Trophoblast cell (in vitro differentiated cells and primary cell): ENCODE measurements around the gene ADAMTS14.

Source experiments
- DNase-seq, 2 donors: peaks; one replicate each; pipeline ENCODE4 v3.0.0-alpha.2; 2016
- H2AFZ ChIP-seq: 2 replicates; pipeline ENCODE4 v1.6.1; 2013; ENCODE audit warnings: low read length, moderate library complexity, mild to moderate bottlenecking; ENCODE audit not compliant: insufficient read depth, poor library complexity
- H2AK5ac ChIP-seq: 2 replicates; pipeline ENCODE4 v1.6.1; 2013; ENCODE audit warnings: mild to moderate bottlenecking, low read length
- H2BK120ac ChIP-seq: 2 replicates; pipeline ENCODE4 v1.6.1; 2013; ENCODE audit warnings: low read length, mild to moderate bottlenecking, moderate library complexity; ENCODE audit not compliant: insufficient read depth, poor library complexity
- H2BK12ac ChIP-seq: 2 replicates; pipeline ENCODE4 v1.6.1; 2013; ENCODE audit warnings: mild to moderate bottlenecking, low read length, moderate library complexity
- H2BK5ac ChIP-seq: 2 replicates; pipeline ENCODE4 v1.6.1; 2013; ENCODE audit warnings: low read length, low read depth, moderate library complexity, mild to moderate bottlenecking; ENCODE audit not compliant: poor library complexity
- H3K14ac ChIP-seq: 2 replicates; pipeline ENCODE4 v1.6.1; 2013; ENCODE audit warnings: mild to moderate bottlenecking, low read length
- H3K18ac ChIP-seq: 2 replicates; pipeline ENCODE4 v1.6.1; 2013; ENCODE audit warnings: mild to moderate bottlenecking, low read length
- H3K23ac ChIP-seq: 2 replicates; pipeline ENCODE4 v1.6.1; 2013; ENCODE audit warnings: low read length
- H3K27ac ChIP-seq: 2 replicates; pipeline ENCODE4 v1.5.1; 2013; ENCODE audit warnings: low read depth, mild to moderate bottlenecking, inconsistent platforms, low read length, moderate library complexity
- H3K27me3 ChIP-seq: 2 replicates; pipeline ENCODE4 v1.6.1; 2013; ENCODE audit warnings: inconsistent platforms, mild to moderate bottlenecking, low read length, moderate library complexity; ENCODE audit not compliant: insufficient read depth
- H3K36me3 ChIP-seq, 2 experiments: 1 replicate in 1 of 2; 2 replicates in 1 of 2; pipeline ENCODE4 v1.6.1; 2013; ENCODE audit warnings: low read length in 2 of 2, mild to moderate bottlenecking in 2 of 2, moderate library complexity in 1 of 2; ENCODE audit not compliant: insufficient read depth in 2 of 2, control insufficient read depth in 1 of 2
- H3K4ac ChIP-seq: 2 replicates; pipeline ENCODE4 v1.6.1; 2013; ENCODE audit warnings: low read depth, mild to moderate bottlenecking, low read length, moderate library complexity
- H3K4me1 ChIP-seq, 2 experiments: 1 replicate in 1 of 2; 2 replicates in 1 of 2; pipeline ENCODE4 v1.6.1; 2013; ENCODE audit warnings: low read length in 2 of 2, mild to moderate bottlenecking in 2 of 2, moderate library complexity in 1 of 2; ENCODE audit not compliant: insufficient read depth in 2 of 2, control insufficient read depth in 1 of 2
- H3K4me2 ChIP-seq: 2 replicates; pipeline ENCODE4 v1.6.1; 2013; ENCODE audit warnings: inconsistent platforms, mild to moderate bottlenecking, low read length, moderate library complexity
- H3K4me3 ChIP-seq: 2 replicates; pipeline ENCODE4 v1.5.1; 2013; ENCODE audit warnings: mild to moderate bottlenecking, low read depth, low read length, inconsistent platforms
- H3K79me1 ChIP-seq: one replicate; pipeline ENCODE4 v1.6.1; 2013; ENCODE audit warnings: low read length
- H3K79me2 ChIP-seq: 2 replicates; pipeline ENCODE4 v1.6.1; 2013; ENCODE audit warnings: low read length, mild to moderate bottlenecking; ENCODE audit not compliant: control insufficient read depth, insufficient read depth, poor library complexity
- H3K9ac ChIP-seq: 2 replicates; pipeline ENCODE4 v1.6.1; 2013; ENCODE audit warnings: mild to moderate bottlenecking, low read length
- H3K9me3 ChIP-seq: 2 replicates; pipeline ENCODE4 v1.6.1; 2013; ENCODE audit warnings: low read depth, mild to moderate bottlenecking, control low read depth, inconsistent platforms, low read length; ENCODE audit not compliant: insufficient read depth
- H4K12ac ChIP-seq: 2 replicates; pipeline ENCODE4 v1.6.1; 2013; ENCODE audit warnings: low read depth, mild to moderate bottlenecking, low read length, moderate library complexity
- H4K8ac ChIP-seq: 2 replicates; pipeline ENCODE4 v1.6.1; 2013; ENCODE audit warnings: low read depth, mild to moderate bottlenecking, low read length, moderate library complexity
- H4K91ac ChIP-seq: one replicate; pipeline ENCODE4 v1.6.1; 2013; ENCODE audit warnings: low read depth, mild to moderate bottlenecking, low read length, moderate library complexity
- WGBS: extraction: QIAGEN DNeasy Blood & Tissue Kit; methylation state at CpG from one replicate; pipeline ENCODE4 v1.1.7; 2013; ENCODE audit warnings: missing lambda C conversion rate; ENCODE audit not compliant: insufficient read length, insufficient coverage; ENCODE audit errors: extremely low coverage; 5-methylcytosine and 5-hydroxymethylcytosine counted together

The ADAMTS14 gene

GRCh38 chr10:70748801-70749573 lies 76.7 kb downstream of the ADAMTS14 start:
- no CpG with 5 or more reads among the region's 10 CpGs for WGBS

GRCh38 chr10:70749756-70750155 lies 77.5 kb downstream of the ADAMTS14 start:
- H3K4me1 ChIP-seq = peaks cover 3 to 6% of the 10 kb centered on the region in 2 experiments
- WGBS = no CpG with 5 or more reads among the region's 10 CpGs
- H3K4me3 ChIP-seq = no peak overlapping the region

More at GRCh38 chr10:70748801-70749573, 76.7 kb downstream of the ADAMTS14 start:
- no peak overlapping the region for H3K18ac ChIP-seq
- H2BK12ac ChIP-seq = no peak overlapping the region
- H3K79me1 ChIP-seq = no peaks in the 10 kb centered on the region
- H4K91ac ChIP-seq = no peak overlapping the region
- H3K4me1 ChIP-seq = peaks cover 0 to under 1% of the 10 kb centered on the region in 2 experiments
- H3K4ac ChIP-seq = no peak overlapping the region
- H3K23ac ChIP-seq = no peak overlapping the region
- H3K14ac ChIP-seq = no peak overlapping the region
- no peak overlapping the region for H3K4me2 ChIP-seq
- H4K12ac ChIP-seq = no peak overlapping the region
- no peak overlapping the region for H2BK120ac ChIP-seq
- H3K9me3 ChIP-seq = no peaks in the 10 kb centered on the region
- no peak overlapping the region for H4K8ac ChIP-seq
- H3K4me3 ChIP-seq = no peak overlapping the region
- no peak for DNase-seq
- H2BK5ac ChIP-seq = no peak overlapping the region
- H3K79me2 ChIP-seq = no peaks in the 10 kb centered on the region
- H3K27me3 ChIP-seq = no peaks in the 10 kb centered on the region
- no peak overlapping the region for H2AK5ac ChIP-seq
- no peaks in the 10 kb centered on the region for H3K36me3 ChIP-seq
- no peak overlapping the region for H3K9ac ChIP-seq
- H2AFZ ChIP-seq = no peak overlapping the region
- H3K27ac ChIP-seq = no peak overlapping the region

GRCh38 chr10:70750156-70750703 lies 77.9 kb downstream of the ADAMTS14 start:
- Histone ChIP-seq H3K27me3 (no peaks in the 10 kb centered on the region), H2BK5ac (no peak overlapping the region), H3K27ac (no peak overlapping the region), H3K79me2 (no peaks in the 10 kb centered on the region), H2BK12ac (no peak overlapping the region), H3K4me1 (peaks cover 3 to 6% of the 10 kb centered on the region in 2 experiments), H3K9ac (no peak overlapping the region), H4K91ac (no peak overlapping the region), H3K36me3 (no peaks in the 10 kb centered on the region), H3K4ac (no peak overlapping the region), H3K23ac (no peak overlapping the region), H2BK120ac (no peak overlapping the region), H3K9me3 (no peaks in the 10 kb centered on the region), H3K14ac (no peak overlapping the region), H3K4me3 (no peak overlapping the region), H2AFZ (no peak overlapping the region), H3K18ac (no peak overlapping the region), H4K12ac (no peak overlapping the region), H3K4me2 (no peak overlapping the region), H4K8ac (no peak overlapping the region), H3K79me1 (no peaks in the 10 kb centered on the region), H2AK5ac (no peak overlapping the region)
- WGBS = no CpG with 5 or more reads among the region's 3 CpGs
- no peak for DNase-seq

More at GRCh38 chr10:70749756-70750155, 77.5 kb downstream of the ADAMTS14 start:
- Histone ChIP-seq H3K27me3 (no peaks in the 10 kb centered on the region), H2BK12ac (no peak overlapping the region), H3K23ac (no peak overlapping the region), H3K9me3 (no peaks in the 10 kb centered on the region), H3K4ac (no peak overlapping the region), H4K12ac (no peak overlapping the region), H4K8ac (no peak overlapping the region), H3K79me1 (no peaks in the 10 kb centered on the region), H4K91ac (no peak overlapping the region), H3K14ac (no peak overlapping the region), H3K79me2 (no peaks in the 10 kb centered on the region), H3K9ac (no peak overlapping the region), H2BK120ac (no peak overlapping the region), H2AK5ac (no peak overlapping the region), H2BK5ac (no peak overlapping the region), H3K27ac (no peak overlapping the region), H3K36me3 (no peaks in the 10 kb centered on the region), H2AFZ (no peak overlapping the region), H3K4me2 (no peak overlapping the region), H3K18ac (no peak overlapping the region)
- DNase-seq = no peak

GRCh38 chr10:70751356-70751755 lies 79.0 kb downstream of the ADAMTS14 start:
- Histone ChIP-seq H3K27ac (no peak overlapping the region), H4K91ac (no peak overlapping the region), H3K9me3 (no peaks in the 10 kb centered on the region), H3K4ac (no peak overlapping the region), H4K12ac (no peak overlapping the region), H3K18ac (no peak overlapping the region), H2AFZ (no peak overlapping the region), H3K79me1 (no peaks in the 10 kb centered on the region), H2BK12ac (no peak overlapping the region), H3K27me3 (no peaks in the 10 kb centered on the region), H3K4me1 (peaks cover 3 to 6% of the 10 kb centered on the region in 2 experiments), H3K4me3 (no peak overlapping the region), H3K23ac (no peak overlapping the region), H2BK120ac (no peak overlapping the region), H2BK5ac (no peak overlapping the region), H3K36me3 (no peaks in the 10 kb centered on the region), H4K8ac (no peak overlapping the region), H3K9ac (no peak overlapping the region), H3K4me2 (no peak overlapping the region), H3K14ac (no peak overlapping the region), H3K79me2 (no peaks in the 10 kb centered on the region), H2AK5ac (no peak overlapping the region)
- no CpG with 5 or more reads among the region's 9 CpGs for WGBS
- no peak for DNase-seq
